ENCODE data around the gene SCAMP5. TPM values are rescaled to one million over a fixed set of nuclear protein-coding genes. Genes with fewer than 3 reads are reported as not detected.

The SCAMP5 gene
- total and polyA plus RNA-seq, 2 of the 13 experiments (the other 11 are each of a cell fraction or from before 2014, with no cell fraction given), result 34.3 to 49.0 TPM

- TF ChIP-seq ZNF609 (CRISPR knock-in tag; IDR thresholded peaks at IDR 0.05; ENCODE audit: borderline replicate concordance) (0 out of 2 replicates have a peak, but pooled peaks have one; percentile 54), IRX3 (CRISPR knock-in tag; IDR thresholded peaks at IDR 0.05; ENCODE audit: borderline replicate concordance, low read depth) (no peak), HIC2 (CRISPR knock-in tag; IDR thresholded peaks at IDR 0.05; ENCODE audit: low read depth) (no peak; the same call in 1 of the 2 replicates), ZBTB25 (CRISPR knock-in tag; IDR thresholded peaks at IDR 0.05) (0 out of 2 replicates have a peak, but pooled peaks have one; percentile 67), HOXD1 (CRISPR knock-in tag; IDR thresholded peaks at IDR 0.05) (no peak), PAWR (CRISPR knock-in tag; IDR thresholded peaks at IDR 0.05; ENCODE audit: borderline replicate concordance) (no peak), ZSCAN22 (CRISPR knock-in tag; IDR thresholded peaks at IDR 0.05) (0 out of 2 replicates have a peak, but pooled peaks have one; percentile 52), ZMAT3 (CRISPR knock-in tag; conservative IDR thresholded peaks at IDR 0.05) (no peak), ATF1 (CRISPR knock-in tag; IDR thresholded peaks at IDR 0.05) (no peak), ELF1 (CRISPR knock-in tag; IDR thresholded peaks at IDR 0.05) (peak; percentile 18; the same call in 1 of the 2 replicates), ZMYM4 (CRISPR knock-in tag; IDR thresholded peaks at IDR 0.05) (peak; percentile 90), PITX1 (CRISPR knock-in tag; IDR thresholded peaks at IDR 0.05) (peak; percentile 62; the same call in 1 of the 2 replicates), PHF5A (CRISPR knock-in tag; IDR thresholded peaks at IDR 0.05; ENCODE audit: low read depth, unreplicated experiment) (no peak), HNRNPUL1 (IDR thresholded peaks at IDR 0.05; ENCODE audit: low read depth, low read length) (no peak), ZNF441 (CRISPR knock-in tag; IDR thresholded peaks at IDR 0.05; ENCODE audit: borderline replicate concordance) (no peak), MAZ (IDR thresholded peaks at IDR 0.05; ENCODE audit: borderline replicate concordance, low read depth, low read length) (no peak), MAZ (CRISPR knock-in tag; IDR thresholded peaks at IDR 0.05; ENCODE audit: low read depth) (no peak; the same call in 1 of the 2 replicates), ZNF512 (CRISPR knock-in tag; IDR thresholded peaks at IDR 0.05) (no peak)
Measured at GRCh38 chr15:75043509-75044257, 48.3 kb downstream of the SCAMP5 start (continued).

Data from HepG2 (cell line).